T-helper 1 cell treated with Interleukin-12 subunit alpha and Interleukin-12 subunit beta and Interleukin-4 antibody, amounts not matched to agents 30 μg/mL and 1 μg/mL, for 36 hours (primary cell): ENCODE measurements around the gene PTPRG.

Source experiments
- H3K27ac Mint-ChIP-seq: one replicate; pipeline ENCODE4 v1.8.0; 2021; ENCODE audit warnings: mild to moderate bottlenecking, mixed read lengths
- H3K27me3 Mint-ChIP-seq: one replicate; pipeline ENCODE4 v1.8.0; 2021; ENCODE audit warnings: low read depth, mixed read lengths
- H3K36me3 Mint-ChIP-seq: one replicate; pipeline ENCODE4 v1.8.0; 2021; ENCODE audit warnings: low read depth, mixed read lengths
- H3K4me1 Mint-ChIP-seq: one replicate; pipeline ENCODE4 v1.8.0; 2021; ENCODE audit warnings: low read depth, mixed read lengths
- H3K4me3 Mint-ChIP-seq: one replicate; pipeline ENCODE4 v1.8.0; 2021; ENCODE audit warnings: mild to moderate bottlenecking, moderate library complexity, mixed read lengths
- H3K9me3 Mint-ChIP-seq: one replicate; pipeline ENCODE4 v1.8.0; 2021; ENCODE audit warnings: mixed read lengths

Gene PTPRG

DNA sequence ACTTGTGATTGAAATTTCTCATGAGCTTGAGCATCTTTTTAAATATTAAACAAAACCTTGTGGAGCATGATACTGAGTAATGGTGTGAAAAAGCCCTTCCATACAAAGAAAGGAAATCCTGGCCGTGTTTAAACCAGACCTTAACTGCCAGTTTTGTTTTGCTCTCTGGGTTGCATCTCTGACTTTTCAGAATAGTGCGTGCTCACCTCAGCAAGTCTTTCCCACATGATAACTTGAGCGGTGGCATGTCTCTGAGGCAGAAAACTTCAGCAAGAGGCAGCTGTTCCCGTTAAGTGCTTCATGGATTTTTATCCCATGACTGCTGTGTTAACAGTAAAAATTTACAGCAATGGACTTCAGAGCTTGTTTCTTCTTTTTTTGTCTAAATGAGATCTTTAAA lies 418.7 kb downstream of the PTPRG start:
- H3K4me1 Mint-ChIP-seq: no peaks in the 10 kb centered on the region
- no peak overlapping the region for H3K27ac Mint-ChIP-seq
- no peaks in the 10 kb centered on the region for H3K27me3 Mint-ChIP-seq
- H3K36me3 Mint-ChIP-seq: no peaks in the 10 kb centered on the region
- no peaks in the 10 kb centered on the region for H3K9me3 Mint-ChIP-seq
- no peak overlapping the region for H3K4me3 Mint-ChIP-seq

DNA sequence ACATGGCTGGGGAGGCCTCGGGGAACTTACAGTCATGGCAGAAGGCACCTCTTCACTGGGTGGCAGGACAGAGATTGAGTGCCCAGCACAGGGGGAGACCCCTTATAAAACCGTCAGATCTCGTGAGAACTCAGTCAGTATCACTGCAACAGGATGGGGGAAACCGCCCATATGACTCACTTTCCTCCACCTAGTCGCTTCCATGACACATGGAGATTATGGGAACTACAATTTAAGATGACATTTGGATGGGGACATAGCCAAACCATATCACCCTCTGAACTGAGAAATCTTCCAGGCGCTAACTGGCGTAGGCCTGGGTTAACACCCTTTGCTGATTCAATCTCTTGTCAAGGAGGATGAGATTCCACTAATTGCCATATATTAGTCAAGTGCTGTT lies 419.7 kb downstream of the PTPRG start:
- H3K9me3 Mint-ChIP-seq: no peaks in the 10 kb centered on the region
- no peaks in the 10 kb centered on the region for H3K27me3 Mint-ChIP-seq
- no peak overlapping the region for H3K27ac Mint-ChIP-seq
- H3K36me3 Mint-ChIP-seq: no peaks in the 10 kb centered on the region
- H3K4me1 Mint-ChIP-seq: no peaks in the 10 kb centered on the region
- no peak overlapping the region for H3K4me3 Mint-ChIP-seq

DNA sequence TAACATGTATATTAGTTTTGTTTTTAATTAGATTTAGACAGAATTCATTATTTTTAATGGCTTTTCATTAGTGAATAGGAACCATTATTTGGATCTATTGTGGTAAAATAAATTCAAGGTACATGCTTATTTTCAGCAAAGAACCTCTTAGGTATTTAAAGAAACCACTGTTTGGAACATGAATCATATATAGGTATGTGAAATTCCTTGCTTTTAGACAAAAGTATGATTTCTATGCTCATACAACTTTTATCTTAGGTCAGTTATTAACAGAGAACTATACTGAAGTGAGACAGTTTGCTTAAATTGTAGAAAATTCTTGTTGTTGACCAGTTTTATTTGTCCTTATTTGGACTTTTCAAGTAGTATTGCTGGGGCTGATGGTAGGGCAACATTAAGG lies 422.1 kb downstream of the PTPRG start:
- Mint-ChIP-seq H3K4me3 (no peak overlapping the region), H3K27ac (no peak overlapping the region), H3K9me3 (no peaks in the 10 kb centered on the region), H3K27me3 (no peaks in the 10 kb centered on the region), H3K4me1 (no peaks in the 10 kb centered on the region), H3K36me3 (no peaks in the 10 kb centered on the region)

DNA sequence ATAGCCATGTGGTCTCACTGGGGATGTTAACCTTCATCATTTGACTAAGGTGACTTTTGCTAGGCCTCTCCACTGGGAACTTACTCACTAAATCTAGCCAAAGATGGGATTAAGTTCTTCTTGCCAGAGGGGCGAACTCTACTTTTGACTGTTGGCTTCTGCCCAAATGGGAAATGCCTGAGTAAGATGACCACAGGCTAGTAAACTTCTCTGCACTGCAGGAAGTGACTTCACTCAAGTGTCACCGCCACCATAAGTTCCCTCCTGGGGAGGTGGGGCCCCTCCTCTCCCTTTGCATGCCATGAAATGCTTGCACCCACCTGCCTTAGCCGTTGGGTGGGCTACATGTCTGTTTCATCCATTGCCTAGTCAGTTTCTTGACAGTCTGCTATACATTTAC lies 423.6 kb downstream of the PTPRG start:
- Mint-ChIP-seq H3K36me3 (no peaks in the 10 kb centered on the region), H3K4me1 (no peaks in the 10 kb centered on the region), H3K27ac (no peak overlapping the region), H3K27me3 (no peaks in the 10 kb centered on the region), H3K9me3 (no peaks in the 10 kb centered on the region), H3K4me3 (no peak overlapping the region)

DNA sequence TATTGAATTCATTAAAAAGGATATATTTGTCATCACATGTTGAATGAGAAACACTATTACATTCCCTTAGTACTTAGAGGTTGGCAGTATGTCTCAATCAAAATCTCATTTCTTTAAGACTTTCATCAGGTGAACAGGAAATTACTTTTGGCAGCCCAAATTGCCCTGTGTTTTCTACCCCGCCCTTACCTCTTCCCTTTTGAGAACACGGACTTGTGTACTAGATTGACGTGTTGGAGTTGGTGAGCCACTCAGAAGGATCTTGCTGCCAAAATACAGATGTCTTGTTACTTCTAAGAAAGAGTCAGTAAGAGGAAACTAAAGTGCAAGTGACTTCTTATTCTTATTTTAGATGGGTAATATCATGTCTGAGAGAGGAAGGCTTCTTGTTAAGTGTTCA lies 425.1 kb downstream of the PTPRG start:
- no peaks in the 10 kb centered on the region for H3K9me3 Mint-ChIP-seq
- no peak overlapping the region for H3K27ac Mint-ChIP-seq
- H3K4me1 Mint-ChIP-seq: no peaks in the 10 kb centered on the region
- H3K27me3 Mint-ChIP-seq: no peaks in the 10 kb centered on the region
- no peaks in the 10 kb centered on the region for H3K36me3 Mint-ChIP-seq
- H3K4me3 Mint-ChIP-seq: no peak overlapping the region

DNA sequence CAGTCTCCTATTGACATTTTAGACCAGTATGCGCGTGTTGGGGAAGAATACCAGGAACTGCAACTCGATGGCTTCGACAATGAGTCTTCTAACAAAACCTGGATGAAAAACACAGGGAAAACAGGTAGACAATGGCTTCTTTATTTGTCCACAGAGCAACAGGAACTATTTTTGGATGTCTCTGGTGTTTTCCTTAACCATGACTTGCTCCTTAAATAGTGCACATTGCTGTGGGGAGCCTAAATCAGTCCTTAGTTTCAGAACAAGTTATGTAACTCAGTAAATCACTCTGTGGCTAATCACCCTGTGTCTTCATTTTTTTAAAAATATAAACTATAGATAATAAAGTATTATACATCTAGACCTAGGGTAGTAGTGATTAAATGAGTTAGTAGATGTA lies 428.3 kb downstream of the PTPRG start:
- Mint-ChIP-seq H3K4me1 (no peaks in the 10 kb centered on the region), H3K27me3 (no peaks in the 10 kb centered on the region), H3K9me3 (no peaks in the 10 kb centered on the region), H3K4me3 (no peak overlapping the region), H3K27ac (no peak overlapping the region), H3K36me3 (no peaks in the 10 kb centered on the region)

DNA sequence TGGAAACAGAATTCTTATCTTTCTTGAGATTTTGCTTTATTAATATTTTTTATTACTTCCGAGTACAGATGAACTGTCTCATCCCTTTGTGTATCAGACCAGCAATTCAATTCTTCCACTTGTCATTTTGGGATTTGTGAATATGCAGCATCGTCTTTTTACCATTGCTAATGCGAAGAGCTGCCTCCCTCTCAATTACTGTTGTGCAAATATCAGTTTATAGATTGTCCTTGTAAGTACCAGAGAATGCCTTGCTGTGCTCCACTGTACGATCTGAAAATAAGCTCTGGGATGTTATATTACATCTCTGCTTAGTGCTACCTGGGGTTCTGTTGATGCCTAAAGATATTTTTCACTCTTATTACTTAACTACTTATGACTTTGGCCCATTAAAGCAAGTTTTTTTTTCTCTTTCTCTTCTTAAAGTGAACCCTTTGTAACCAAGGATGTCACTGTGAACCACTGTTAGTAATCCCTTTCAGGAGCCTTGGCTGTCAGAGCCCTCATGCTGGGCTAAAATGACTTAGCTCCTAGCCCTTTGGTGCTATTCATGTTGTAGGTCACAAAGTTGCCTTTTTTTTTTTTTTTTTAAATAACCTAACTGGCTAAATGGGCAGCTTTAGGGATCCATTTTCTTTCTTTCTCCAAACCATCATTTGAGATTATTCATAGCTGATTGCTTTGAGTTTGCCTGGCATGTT lies 429.1 kb downstream of the PTPRG start:
- no peaks in the 10 kb centered on the region for H3K4me1 Mint-ChIP-seq
- H3K4me3 Mint-ChIP-seq: no peak overlapping the region
- no peaks in the 10 kb centered on the region for H3K9me3 Mint-ChIP-seq
- no peak overlapping the region for H3K27ac Mint-ChIP-seq
- H3K36me3 Mint-ChIP-seq: no peaks in the 10 kb centered on the region
- H3K27me3 Mint-ChIP-seq: no peaks in the 10 kb centered on the region

DNA sequence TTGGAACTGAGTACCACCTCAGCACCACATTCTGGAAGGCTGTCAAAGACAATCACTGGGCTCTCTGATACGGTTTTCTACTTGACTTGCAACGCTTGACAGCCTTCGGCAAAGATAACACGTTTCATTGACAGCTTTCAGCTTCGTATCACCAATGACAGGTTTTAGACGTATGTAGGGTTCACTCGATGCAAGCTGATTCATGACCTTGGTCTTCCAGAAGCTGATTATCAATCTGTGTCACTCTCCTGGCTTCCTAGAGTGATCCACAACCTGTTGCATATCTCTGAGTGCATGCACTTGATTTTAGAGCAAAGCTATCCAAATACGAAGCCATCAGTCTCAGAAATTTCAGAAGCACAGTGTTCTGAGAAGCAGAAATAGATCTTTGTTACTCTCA lies 430.3 kb downstream of the PTPRG start:
- no peaks in the 10 kb centered on the region for H3K27me3 Mint-ChIP-seq
- no peak overlapping the region for H3K27ac Mint-ChIP-seq
- no peaks in the 10 kb centered on the region for H3K4me1 Mint-ChIP-seq
- H3K36me3 Mint-ChIP-seq: no peaks in the 10 kb centered on the region
- H3K9me3 Mint-ChIP-seq: no peaks in the 10 kb centered on the region
- no peak overlapping the region for H3K4me3 Mint-ChIP-seq

DNA sequence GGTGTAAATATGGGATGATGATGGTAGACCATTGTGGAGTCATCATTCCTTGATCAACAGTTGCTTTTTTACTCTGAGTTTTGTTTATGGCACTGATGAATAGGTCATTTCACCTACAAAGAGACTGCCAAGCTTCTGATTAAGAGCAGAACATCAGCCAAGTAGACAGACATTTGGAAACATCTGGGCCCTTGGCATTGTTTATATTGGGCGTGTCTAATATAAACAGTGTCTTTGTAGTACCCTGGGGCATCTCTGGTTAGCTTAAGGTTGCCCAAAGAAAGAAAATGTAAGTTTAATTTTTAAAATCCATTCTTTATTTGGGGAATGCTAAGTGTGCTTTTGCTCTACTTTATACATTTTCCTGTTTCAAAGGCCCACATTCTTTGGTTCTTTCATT lies 435.0 kb downstream of the PTPRG start:
- no peaks in the 10 kb centered on the region for H3K36me3 Mint-ChIP-seq
- no peaks in the 10 kb centered on the region for H3K4me1 Mint-ChIP-seq
- no peaks in the 10 kb centered on the region for H3K9me3 Mint-ChIP-seq
- no peak overlapping the region for H3K27ac Mint-ChIP-seq
- no peaks in the 10 kb centered on the region for H3K27me3 Mint-ChIP-seq
- no peak overlapping the region for H3K4me3 Mint-ChIP-seq

DNA sequence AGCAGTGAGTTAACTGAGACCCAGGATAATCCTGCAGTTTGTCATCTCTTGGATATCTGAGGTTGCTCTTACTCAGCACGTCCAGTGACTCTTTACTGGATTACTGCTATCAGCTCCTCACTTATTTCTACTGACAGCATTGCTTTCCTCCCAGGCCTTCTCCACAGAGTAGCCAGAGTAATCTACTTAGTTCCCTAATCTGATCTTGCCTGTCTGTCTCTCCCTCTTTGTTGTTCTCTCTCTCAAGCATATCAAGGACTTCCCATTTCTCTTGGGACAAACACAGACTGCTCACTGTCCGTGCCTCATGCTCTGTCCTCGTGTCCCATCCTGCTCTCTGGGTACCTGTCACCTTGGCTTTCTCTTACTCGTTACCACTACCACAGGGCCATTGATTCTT lies 435.7 kb downstream of the PTPRG start:
- Mint-ChIP-seq H3K4me3 (no peak overlapping the region), H3K36me3 (no peaks in the 10 kb centered on the region), H3K27ac (no peak overlapping the region), H3K27me3 (no peaks in the 10 kb centered on the region), H3K9me3 (no peaks in the 10 kb centered on the region), H3K4me1 (no peaks in the 10 kb centered on the region)

DNA sequence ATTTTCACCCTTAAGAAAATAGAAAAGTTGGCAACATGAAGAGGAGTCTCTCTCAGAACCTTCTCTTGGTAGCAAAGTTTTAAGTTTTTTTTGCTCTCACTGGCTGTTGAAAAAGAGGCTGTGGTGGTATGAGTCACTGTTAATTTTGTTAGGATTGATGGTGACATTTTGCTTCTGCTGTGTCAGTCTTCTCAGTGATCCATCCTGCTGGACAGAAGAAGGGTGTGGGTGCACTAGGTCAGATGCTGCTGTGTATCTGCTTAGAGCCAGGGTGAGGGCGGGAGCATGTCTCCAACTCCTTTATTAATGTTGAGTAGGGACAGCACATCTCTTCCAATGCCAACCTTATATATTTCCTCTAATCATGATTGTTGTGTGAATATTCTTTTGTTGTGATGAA lies 442.5 kb downstream of the PTPRG start:
- H3K36me3 Mint-ChIP-seq: no peaks in the 10 kb centered on the region
- no peaks in the 10 kb centered on the region for H3K27me3 Mint-ChIP-seq
- H3K27ac Mint-ChIP-seq: no peak overlapping the region
- no peak overlapping the region for H3K4me3 Mint-ChIP-seq
- no peaks in the 10 kb centered on the region for H3K4me1 Mint-ChIP-seq
- no peaks in the 10 kb centered on the region for H3K9me3 Mint-ChIP-seq

DNA sequence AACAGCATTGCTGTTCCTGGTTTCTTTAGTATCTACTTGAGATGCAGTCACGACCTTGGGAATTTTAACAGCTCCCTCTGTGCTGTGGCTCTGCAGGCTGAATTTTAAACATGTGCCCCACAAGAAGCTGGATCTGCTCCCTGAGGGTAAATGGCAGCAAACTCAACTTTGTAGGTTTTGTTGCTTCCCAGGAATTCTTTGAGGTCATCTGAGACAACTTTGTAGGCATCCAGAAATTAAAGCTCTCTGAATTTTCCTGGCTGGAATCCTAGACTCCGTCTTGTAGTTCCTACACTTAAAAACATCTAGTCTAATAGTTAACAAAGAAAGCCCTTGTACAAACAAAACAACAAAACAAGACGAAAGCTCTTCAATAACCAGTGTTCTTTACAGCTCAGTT lies 445.7 kb downstream of the PTPRG start:
- no peaks in the 10 kb centered on the region for H3K27me3 Mint-ChIP-seq
- H3K27ac Mint-ChIP-seq: no peak overlapping the region
- H3K4me1 Mint-ChIP-seq: no peaks in the 10 kb centered on the region
- H3K9me3 Mint-ChIP-seq: no peaks in the 10 kb centered on the region
- H3K4me3 Mint-ChIP-seq: no peak overlapping the region
- no peaks in the 10 kb centered on the region for H3K36me3 Mint-ChIP-seq

DNA sequence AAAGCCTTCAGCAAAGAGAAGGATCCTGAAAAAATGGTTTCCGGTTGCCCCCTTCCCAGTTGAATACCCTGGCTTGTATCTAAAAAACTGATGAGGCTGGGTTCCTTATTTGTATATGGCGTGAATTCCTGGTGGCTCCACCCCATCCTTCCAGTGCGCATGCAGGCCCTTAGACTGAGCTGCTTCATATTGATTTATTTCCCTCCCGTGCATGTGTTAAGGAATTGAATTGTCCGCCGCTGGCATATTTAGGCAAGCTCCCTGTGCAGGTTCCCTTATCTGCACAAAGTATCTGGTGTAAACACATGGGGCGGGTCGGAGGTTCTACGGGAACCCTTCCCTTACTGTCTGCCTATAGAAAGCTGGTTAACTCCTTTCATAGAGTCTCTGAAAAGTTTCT lies 449.6 kb downstream of the PTPRG start:
- Mint-ChIP-seq H3K4me3 (no peak overlapping the region), H3K36me3 (no peaks in the 10 kb centered on the region), H3K4me1 (no peaks in the 10 kb centered on the region), H3K9me3 (no peaks in the 10 kb centered on the region), H3K27me3 (no peaks in the 10 kb centered on the region), H3K27ac (no peak overlapping the region)

DNA sequence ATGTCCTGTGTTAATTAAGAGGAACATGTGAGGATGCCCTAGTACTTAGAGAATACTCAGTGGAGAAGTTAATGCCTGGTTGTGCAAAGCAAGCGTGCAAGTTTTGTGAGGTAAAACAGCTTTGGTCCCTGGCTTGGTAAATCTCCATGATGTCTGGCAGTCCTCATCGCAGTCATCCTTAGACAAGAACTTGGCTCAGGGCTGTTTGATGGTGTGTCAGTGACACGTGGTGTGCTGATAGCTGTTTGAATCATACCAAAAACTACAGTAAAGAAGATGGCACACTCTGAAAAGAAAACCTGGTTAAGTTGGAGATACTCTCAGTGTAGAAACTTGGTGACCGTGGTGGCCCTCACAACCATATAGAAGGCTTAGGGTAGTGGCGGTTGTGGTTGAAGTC lies 450.3 kb downstream of the PTPRG start:
- no peaks in the 10 kb centered on the region for H3K4me1 Mint-ChIP-seq
- H3K9me3 Mint-ChIP-seq: no peaks in the 10 kb centered on the region
- no peaks in the 10 kb centered on the region for H3K36me3 Mint-ChIP-seq
- no peaks in the 10 kb centered on the region for H3K27me3 Mint-ChIP-seq
- no peak overlapping the region for H3K27ac Mint-ChIP-seq
- H3K4me3 Mint-ChIP-seq: no peak overlapping the region

DNA sequence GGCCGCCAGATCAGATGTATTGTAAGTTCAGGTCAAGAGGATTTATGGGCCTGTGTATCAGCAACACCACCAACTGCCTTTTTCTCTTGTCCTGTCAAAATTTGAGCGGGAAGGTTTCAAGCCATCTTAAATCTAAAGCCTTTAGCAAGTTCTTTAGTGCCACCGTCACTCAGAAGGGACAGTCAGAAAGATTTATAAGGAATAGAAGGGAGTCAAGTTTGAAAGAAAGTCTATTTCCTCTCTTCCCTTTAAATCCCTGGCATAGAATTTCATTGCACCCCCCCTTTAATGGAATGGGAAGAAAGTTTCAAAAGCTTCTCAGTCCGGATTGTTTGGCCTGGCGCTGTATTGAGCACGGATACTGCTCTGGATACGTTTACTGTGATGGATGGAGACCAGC lies 452.6 kb downstream of the PTPRG start:
- H3K9me3 Mint-ChIP-seq: no peaks in the 10 kb centered on the region

DNA sequence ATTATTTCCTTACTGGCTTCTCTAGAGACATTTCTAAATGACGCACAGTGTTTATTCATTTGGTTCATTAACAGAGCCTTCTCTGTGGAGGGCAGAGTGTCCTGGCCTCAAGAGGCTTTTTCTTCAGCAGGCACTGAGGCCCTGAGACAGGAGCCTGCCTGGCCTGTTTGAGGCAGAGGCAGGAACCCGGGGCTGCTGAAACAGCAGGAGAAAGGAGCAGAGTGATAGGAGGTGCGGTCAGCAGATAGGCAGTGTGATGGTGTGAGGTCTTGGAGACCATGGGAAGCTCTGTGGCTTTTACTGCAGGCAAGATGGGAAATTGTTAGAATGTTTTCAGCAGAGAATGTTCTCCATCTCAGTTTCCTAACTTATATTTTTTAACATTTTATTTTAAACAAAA lies 453.7 kb downstream of the PTPRG start:
- Mint-ChIP-seq H3K36me3 (no peaks in the 10 kb centered on the region), H3K27me3 (no peaks in the 10 kb centered on the region), H3K9me3 (no peaks in the 10 kb centered on the region), H3K4me3 (no peak overlapping the region), H3K27ac (no peak overlapping the region), H3K4me1 (no peaks in the 10 kb centered on the region)

More for the DNA sequence above, 452.6 kb downstream of the PTPRG start:
- no peak overlapping the region for H3K27ac Mint-ChIP-seq
- H3K4me1 Mint-ChIP-seq: no peaks in the 10 kb centered on the region
- H3K36me3 Mint-ChIP-seq: no peaks in the 10 kb centered on the region
- no peaks in the 10 kb centered on the region for H3K27me3 Mint-ChIP-seq
- no peak overlapping the region for H3K4me3 Mint-ChIP-seq
